Lung (tissue), 12 donors: ENCODE measurements around the gene AKT1S1. TPM values are rescaled to one million over a fixed set of nuclear protein-coding genes. Genes with fewer than 3 reads are reported as not detected.
A peak's percentile ranks its signal among the peaks of the same experiment; 100 is the strongest.

Experiments used
- ATAC-seq: fragments of 200-7000 bp; cut with Tn5 transposase; one replicate; pipeline ENCODE4 v1.9.1; 2020; ENCODE audit warnings: moderate number of reproducible peaks; ENCODE audit not compliant: insufficient read depth, low FRiP score
- DNase-seq, 3 donors: peaks; one replicate each; pipeline ENCODE4 v3.0.0-alpha.2; 2013 to 2017
- H3K27ac ChIP-seq, 2 donors: one replicate each; pipeline ENCODE4 v1.5.1; 2013; ENCODE audit warnings: mild to moderate bottlenecking in 2 of 2, moderate library complexity in 2 of 2, control low read depth in 1 of 2, inconsistent platforms in 1 of 2, low read depth in 1 of 2, low read length in 1 of 2
- H3K27me3 ChIP-seq, 3 donors: one replicate each; pipeline ENCODE4 v1.5.1; 2013; ENCODE audit warnings: low read length in 2 of 3; ENCODE audit not compliant: control insufficient read depth in 3 of 3, insufficient read depth in 3 of 3
- H3K36me3 ChIP-seq, 4 donors: one replicate each; pipeline ENCODE4 v1.5.1; 2013; ENCODE audit warnings: low read length in 4 of 4, mild to moderate bottlenecking in 1 of 4, moderate library complexity in 1 of 4; ENCODE audit not compliant: control insufficient read depth in 4 of 4, insufficient read depth in 4 of 4
- H3K4me1 ChIP-seq, 5 donors: one replicate each; pipeline ENCODE4 v1.5.1; 2013; ENCODE audit warnings: low read length in 5 of 5, mild to moderate bottlenecking in 2 of 5, moderate library complexity in 1 of 5; ENCODE audit not compliant: control insufficient read depth in 5 of 5, insufficient read depth in 5 of 5
- H3K4me3 ChIP-seq: one replicate; pipeline ENCODE4 v1.5.1; 2013; ENCODE audit warnings: mild to moderate bottlenecking, control low read depth, moderate library complexity
- H3K9ac ChIP-seq, 2 donors: one replicate each; pipeline ENCODE4 v1.5.1; 2013; ENCODE audit warnings: low read length in 2 of 2, control low read depth in 1 of 2; ENCODE audit not compliant: insufficient read depth in 1 of 2
- H3K9me3 ChIP-seq, 4 donors: one replicate each; pipeline ENCODE4 v1.5.1; 2013; ENCODE audit warnings: low read length in 3 of 4, mild to moderate bottlenecking in 1 of 4, moderate library complexity in 1 of 4; ENCODE audit not compliant: control insufficient read depth in 4 of 4, insufficient read depth in 3 of 4
- CTCF ChIP-seq: IDR thresholded peaks from 2 replicates; pipeline ENCODE4 v1.5.1; 2012; ENCODE audit warnings: mild to moderate bottlenecking; ENCODE audit errors: control extremely low read depth, extremely low read depth
- WGBS, 2 donors: extraction: QIAGEN DNeasy Blood & Tissue Kit; methylation state at CpG; one replicate each; pipeline ENCODE4 v1.1.7; 2013; 5-methylcytosine and 5-hydroxymethylcytosine counted together
- polyA plus RNA-seq, 2 donors: library from polyadenylated mRNA; stranded (reverse); fragments of 200-250 nt; gene quantifications; one replicate each; pipeline ENCODE4 v1.2.1, GENCODE V29; 2013
- total RNA-seq, 2 donors: library from RNA; depleted of rRNA in 1 of 2; stranded (reverse); fragments of >200 nt in 1 of 2; gene quantifications; one replicate each; pipeline ENCODE4 v1.2.1, GENCODE V29; 2014 to 2021
- donor health status: control.
- donor health status: control.
- donor health status: Bipolar disorder and iron deficiency.
- donor health status: healthy.
- donor health status: DM: yes; HTN: yes; CAD: no.

The AKT1S1 gene
- total and polyA plus RNA-seq, 4 donors = 6.7 to 46.4 (median 35.9) TPM

GRCh38 chr19:49838885-49839588 is 38.1 kb downstream of the AKT1S1 start:
- WGBS, 2 donors = 86 to 92% methylated on average over 18 of the region's 18 CpGs
- TF ChIP-seq CTCF = no peak
- peaks cover 0 to 22% (median 0%) of the 10 kb centered on the region in 5 donors for H3K4me1 ChIP-seq
- no peak overlapping the region for H3K4me3 ChIP-seq
- no peaks in the 10 kb centered on the region for H3K27me3 ChIP-seq
- no peak for ATAC-seq
- DNase-seq = peak; percentile 62 to 74 (median 73)
- no peak overlapping the region for H3K27ac ChIP-seq
- H3K9me3 ChIP-seq = no peaks in the 10 kb centered on the region
- peaks cover 12 to 48% (median 42%) of the 10 kb centered on the region in 4 donors for H3K36me3 ChIP-seq
- no peak overlapping the region for H3K9ac ChIP-seq

GRCh38 chr19:49837425-49837824 is 39.7 kb downstream of the AKT1S1 start:
- 97 to 98% methylated on average over 9 of the region's 9 CpGs for WGBS, 2 donors

GRCh38 chr19:49837009-49837310 is 40.2 kb downstream of the AKT1S1 start:
- DNase-seq (no peak), ATAC-seq (no peak)
- H3K9ac ChIP-seq = no peak overlapping the region
- H3K4me1 ChIP-seq = peaks cover 0 to 22% (median 0%) of the 10 kb centered on the region in 5 donors
- no peak overlapping the region for H3K4me3 ChIP-seq
- 91 to 96% methylated on average over 5 of the region's 5 CpGs for WGBS, 2 donors
- H3K9me3 ChIP-seq = no peaks in the 10 kb centered on the region
- no peak overlapping the region for H3K27ac ChIP-seq
- peaks cover 15 to 64% (median 52%) of the 10 kb centered on the region in 4 donors for H3K36me3 ChIP-seq
- no peak for TF ChIP-seq CTCF
- no peaks in the 10 kb centered on the region for H3K27me3 ChIP-seq

More at GRCh38 chr19:49837425-49837824, 39.7 kb downstream of the AKT1S1 start:
- no peaks in the 10 kb centered on the region for H3K9me3 ChIP-seq
- peaks cover 0 to 22% (median 0%) of the 10 kb centered on the region in 5 donors for H3K4me1 ChIP-seq
- H3K4me3 ChIP-seq = no peak overlapping the region
- DNase-seq (no peak), ATAC-seq (no peak)
- peaks cover 15 to 60% (median 49%) of the 10 kb centered on the region in 4 donors for H3K36me3 ChIP-seq
- H3K27me3 ChIP-seq = no peaks in the 10 kb centered on the region
- H3K9ac ChIP-seq = no peak overlapping the region
- no peak for TF ChIP-seq CTCF
- H3K27ac ChIP-seq = no peak overlapping the region
